Ascending aorta (tissue), 2 donors: ENCODE measurements around the gene HOXD3. TPM values are rescaled to one million over a fixed set of nuclear protein-coding genes. Genes with fewer than 3 reads are reported as not detected.

Source experiments
- DNase-seq, 2 donors: peaks; one replicate each; pipeline ENCODE4 v3.0.0-alpha.2; 2019; ENCODE audit warnings: low spot score in 2 of 2
- H3K27ac ChIP-seq, 2 donors: fragments of 200-600 bp; sonication (generic); one replicate each; pipeline ENCODE4 v1.5.1; 2016 to 2017; ENCODE audit warnings: mild to moderate bottlenecking in 1 of 2
- H3K27me3 ChIP-seq: fragments of 200-600 bp; sonication (generic); one replicate; pipeline ENCODE4 v1.5.1; 2017
- H3K36me3 ChIP-seq, 2 donors: fragments of 200-600 bp; sonication (generic); one replicate each; pipeline ENCODE4 v1.5.1; 2016
- H3K4me1 ChIP-seq, 2 donors: fragments of 200-600 bp; sonication (generic); one replicate each; pipeline ENCODE4 v1.5.1; 2016 to 2017; ENCODE audit warnings: mild to moderate bottlenecking in 1 of 2
- H3K4me3 ChIP-seq, 2 donors: fragments of 200-600 bp; sonication (generic); one replicate each; pipeline ENCODE4 v1.5.1; 2016 to 2017; ENCODE audit warnings: mild to moderate bottlenecking in 1 of 2
- H3K9me3 ChIP-seq, 2 donors: fragments of 200-600 bp; sonication (generic); one replicate each; pipeline ENCODE4 v1.5.1; 2016
- CTCF ChIP-seq, 3 experiments: fragments of 200-600 bp in 2 of 3; fragments of 450-650 bp in 1 of 3; sonication (generic) in 2 of 3; IDR thresholded peaks; one replicate each; pipeline ENCODE4 v1.5.1; 2016 to 2019; ENCODE audit warnings: antibody characterized with exemption in 3 of 3, mild to moderate bottlenecking in 1 of 3, moderate library complexity in 1 of 3
- intact Hi-C: fragments of 100-400 bp; cut with DNase I; formaldehyde crosslinking; loops from one replicate; pipeline ENCODE4 v1.15.1; 2023
- total RNA-seq: library from RNA; depleted of rRNA; stranded (reverse); fragments of >200 nt; gene quantifications from one replicate; pipeline ENCODE4 v1.1.0, GENCODE V29; 2016

The HOXD3 gene
- total RNA-seq, 1 donor from 2014 or later, result 8.6 TPM

DNA sequence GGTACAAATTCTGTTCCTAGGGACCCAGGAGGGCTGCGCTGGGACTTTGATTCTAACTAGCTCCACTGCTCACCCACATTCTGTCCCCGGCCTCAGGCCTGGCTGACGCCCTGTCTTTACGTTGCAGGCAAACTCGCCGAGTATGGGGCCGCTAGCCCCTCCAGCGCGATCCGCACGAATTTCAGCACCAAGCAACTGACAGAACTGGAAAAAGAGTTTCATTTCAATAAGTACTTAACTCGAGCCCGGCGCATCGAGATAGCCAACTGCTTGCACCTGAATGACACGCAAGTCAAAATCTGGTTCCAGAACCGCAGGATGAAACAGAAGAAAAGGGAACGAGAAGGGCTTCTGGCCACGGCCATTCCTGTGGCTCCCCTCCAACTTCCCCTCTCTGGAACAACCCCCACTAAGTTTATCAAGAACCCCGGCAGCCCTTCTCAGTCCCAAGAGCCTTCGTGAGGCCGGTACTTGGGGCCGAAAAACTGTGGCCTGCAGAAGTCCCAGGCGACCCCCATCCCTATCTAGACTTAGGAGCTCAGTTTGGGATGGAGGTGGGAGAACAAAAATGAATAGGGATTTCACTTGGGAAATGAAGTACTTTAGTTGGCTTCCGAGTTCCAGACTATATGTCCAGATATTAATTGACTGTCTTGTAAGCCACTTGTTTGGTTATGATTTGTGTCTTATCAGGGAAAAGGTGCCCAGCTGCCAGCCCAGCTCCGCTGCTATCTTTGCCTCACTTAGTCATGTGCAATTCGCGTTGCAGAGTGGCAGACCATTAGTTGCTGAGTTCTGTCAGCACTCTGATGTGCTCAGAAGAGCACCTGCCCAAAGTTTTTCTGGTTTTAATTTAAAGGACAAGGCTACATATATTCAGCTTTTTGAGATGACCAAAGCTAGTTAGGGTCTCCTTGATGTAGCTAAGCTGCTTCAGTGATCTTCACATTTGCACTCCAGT lies 32.9 kb downstream of the HOXD3 start:
- Histone ChIP-seq H3K4me3 (peak overlapping the region; percentile 79), H3K4me1 (peaks cover 3 to 12% of the 10 kb centered on the region in 2 donors), H3K27ac (no peak overlapping the region), H3K9me3 (no peaks in the 10 kb centered on the region), H3K27me3 (peaks cover 6% of the 10 kb centered on the region), H3K36me3 (no peaks in the 10 kb centered on the region)
- DNase-seq, result no peak
- no peak for TF ChIP-seq CTCF (IDR thresholded peaks at IDR 0.05)
- intact Hi-C loops, result loop anchor here (5.0 kb wide), 1 partner anchor 48 kb away; no protein-coding TSS in a partner anchor

GRCh38 chr2:176192351-176192750 lies 35.2 kb downstream of the HOXD3 start:
- Histone ChIP-seq H3K36me3 (no peaks in the 10 kb centered on the region), H3K27ac (no peak overlapping the region), H3K27me3 (peaks cover 6% of the 10 kb centered on the region), H3K9me3 (no peaks in the 10 kb centered on the region), H3K4me1 (peaks cover 3 to 12% of the 10 kb centered on the region in 2 donors), H3K4me3 (no peak overlapping the region)
- intact Hi-C loops, result no loop called here
- TF ChIP-seq CTCF (IDR thresholded peaks at IDR 0.05), result no peak
- no peak for DNase-seq

GRCh38 chr2:176193048-176193447 lies 35.9 kb downstream of the HOXD3 start:
- no peak for DNase-seq
- no peaks in the 10 kb centered on the region for H3K36me3 ChIP-seq
- TF ChIP-seq CTCF (IDR thresholded peaks at IDR 0.05), result no peak
- H3K9me3 ChIP-seq, result no peaks in the 10 kb centered on the region
- no peak overlapping the region for H3K4me3 ChIP-seq
- H3K4me1 ChIP-seq, result peaks cover 3 to 12% of the 10 kb centered on the region in 2 donors
- no peak overlapping the region for H3K27ac ChIP-seq
- intact Hi-C loops, result no loop called here
- H3K27me3 ChIP-seq, result peaks cover 6% of the 10 kb centered on the region

- H3K4me1 ChIP-seq, result no peaks in the 10 kb centered on the region
- H3K9me3 ChIP-seq, result no peaks in the 10 kb centered on the region
- no peaks in the 10 kb centered on the region for H3K36me3 ChIP-seq
- no peaks in the 10 kb centered on the region for H3K27me3 ChIP-seq
- intact Hi-C loops, result no loop called here
- no peak for TF ChIP-seq CTCF (IDR thresholded peaks at IDR 0.05)
- DNase-seq, result no peak
- H3K27ac ChIP-seq, result no peak overlapping the region
- no peak overlapping the region for H3K4me3 ChIP-seq
Measured at GRCh38 chr2:176199902-176200301, 42.8 kb downstream of the HOXD3 start.

GRCh38 chr2:176200971-176201370 lies 43.9 kb downstream of the HOXD3 start:
- DNase-seq, result no peak
- TF ChIP-seq CTCF (IDR thresholded peaks at IDR 0.05), result no peak
- Histone ChIP-seq H3K4me1 (no peaks in the 10 kb centered on the region), H3K4me3 (no peak overlapping the region), H3K9me3 (no peaks in the 10 kb centered on the region), H3K27me3 (no peaks in the 10 kb centered on the region), H3K27ac (no peak overlapping the region), H3K36me3 (no peaks in the 10 kb centered on the region)
- intact Hi-C loops, result no loop called here
